ENCODE measurements around the gene AMH. TPM values are rescaled to one million over a fixed set of nuclear protein-coding genes. Genes with fewer than 3 reads are reported as not detected.

AMH gene
- total RNA-seq, 2 donors from 2014 or later, result 4.6 to 10.0 TPM

GRCh38 chr19:2225415-2226050, 23.6 kb upstream of the AMH start:
- Mint-ChIP-seq H3K9me3 (no peaks in the 10 kb centered on the region), H3K27me3 (ENCODE audit: low read depth) (no peaks in the 10 kb centered on the region), H3K4me3 (no peak overlapping the region), H3K27ac (no peak overlapping the region), H3K4me1 (ENCODE audit: low read depth) (peaks cover 5% of the 10 kb centered on the region), H3K36me3 (ENCODE audit: insufficient read depth in 2 of 2) (peaks cover 3 to 16% of the 10 kb centered on the region in 2 donors)
- DNase-seq (no peak), ATAC-seq (replicated peaks in 1 of 2) (no peak)

GRCh38 chr19:2226051-2226839, 22.9 kb upstream of the AMH start:
- Mint-ChIP-seq H3K27ac (no peak overlapping the region), H3K4me1 (ENCODE audit: low read depth) (peaks cover 5% of the 10 kb centered on the region), H3K4me3 (no peak overlapping the region), H3K9me3 (no peaks in the 10 kb centered on the region), H3K36me3 (ENCODE audit: insufficient read depth in 2 of 2) (peaks cover 3 to 16% of the 10 kb centered on the region in 2 donors), H3K27me3 (ENCODE audit: low read depth) (no peaks in the 10 kb centered on the region)
- DNase-seq, result no peak
- ATAC-seq (replicated peaks in 1 of 2), result no peak

DNA sequence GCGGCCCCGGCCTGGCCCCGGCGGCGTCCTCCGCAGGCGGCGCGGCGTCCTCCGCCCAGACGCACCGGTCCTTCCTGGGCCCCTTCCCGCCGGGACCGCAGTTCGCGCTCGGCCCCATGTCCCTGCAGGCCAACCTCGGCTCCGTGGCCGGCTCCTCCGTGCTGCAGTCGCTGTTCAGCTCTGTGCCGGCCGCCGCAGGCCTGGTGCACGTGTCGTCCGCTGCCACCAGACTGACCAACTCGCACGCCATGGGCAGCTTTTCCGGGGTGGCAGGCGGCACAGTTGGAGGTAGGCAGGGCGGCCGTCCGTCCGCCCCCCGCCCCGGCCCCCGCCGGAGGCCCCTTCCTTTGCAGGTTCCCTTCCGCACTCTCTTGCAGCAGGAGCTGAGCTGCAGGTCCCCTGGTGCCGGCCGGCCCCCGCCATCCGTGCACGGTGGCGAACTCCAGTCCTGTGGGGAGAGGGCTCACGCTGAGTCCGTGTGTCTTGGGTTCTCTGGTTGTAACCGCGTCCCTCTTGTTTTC, 22.2 kb upstream of the AMH start:
- Mint-ChIP-seq H3K36me3 (ENCODE audit: insufficient read depth in 2 of 2) (peaks cover 3 to 16% of the 10 kb centered on the region in 2 donors), H3K27me3 (ENCODE audit: low read depth) (no peaks in the 10 kb centered on the region), H3K9me3 (no peaks in the 10 kb centered on the region), H3K4me1 (ENCODE audit: low read depth) (peaks cover 5% of the 10 kb centered on the region), H3K27ac (no peak overlapping the region), H3K4me3 (no peak overlapping the region)
- ATAC-seq (replicated peaks in 1 of 2), result no peak
- no peak for DNase-seq

DNA sequence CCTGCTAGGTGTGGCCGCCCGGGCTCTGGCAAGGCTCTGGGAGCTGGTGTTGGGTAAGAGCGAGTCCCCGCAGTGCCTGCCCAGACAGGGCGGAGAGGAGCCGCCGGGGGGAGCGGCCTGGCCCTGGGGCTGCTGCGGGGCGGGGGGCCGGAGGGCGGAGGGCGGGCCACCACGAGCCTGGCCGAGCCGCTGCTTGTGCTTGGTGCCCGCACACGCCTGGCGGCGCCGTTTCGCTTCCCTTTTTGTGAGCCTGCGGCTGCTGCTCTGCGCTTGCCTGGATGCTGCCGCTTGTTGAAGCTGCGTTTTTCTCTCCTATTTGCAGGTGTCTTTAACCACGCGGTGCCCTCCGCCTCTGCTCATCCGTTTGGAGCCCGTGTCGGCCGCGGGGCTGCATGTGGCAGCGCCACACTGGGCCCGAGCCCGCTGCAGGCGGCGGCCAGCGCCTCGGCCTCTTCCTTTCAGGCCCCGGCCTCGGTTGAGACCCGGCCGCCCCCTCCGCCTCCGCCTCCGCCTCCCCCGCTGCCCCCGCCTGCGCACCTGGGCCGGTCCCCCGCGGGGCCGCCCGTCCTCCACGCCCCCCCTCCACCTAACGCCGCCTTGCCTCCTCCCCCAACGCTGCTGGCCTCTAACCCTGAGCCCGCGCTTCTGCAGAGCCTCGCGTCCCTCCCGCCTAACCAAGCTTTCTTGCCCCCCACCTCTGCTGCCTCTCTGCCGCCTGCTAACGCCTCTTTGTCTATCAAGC, 21.5 kb upstream of the AMH start:
- H3K27ac Mint-ChIP-seq, result no peak overlapping the region
- peaks cover 3 to 14% of the 10 kb centered on the region in 2 donors for H3K36me3 Mint-ChIP-seq (ENCODE audit: insufficient read depth in 2 of 2)
- H3K9me3 Mint-ChIP-seq, result no peaks in the 10 kb centered on the region
- no peak for ATAC-seq (replicated peaks in 1 of 2)
- no peak overlapping the region for H3K4me3 Mint-ChIP-seq
- no peaks in the 10 kb centered on the region for H3K27me3 Mint-ChIP-seq (ENCODE audit: low read depth)
- peaks cover 5% of the 10 kb centered on the region for H3K4me1 Mint-ChIP-seq (ENCODE audit: low read depth)
- no peak for DNase-seq

GRCh38 chr19:2228157-2229030, 20.7 kb upstream of the AMH start:
- Mint-ChIP-seq H3K27ac (peak overlapping the region; percentile 44), H3K4me3 (no peak overlapping the region), H3K27me3 (ENCODE audit: low read depth) (no peaks in the 10 kb centered on the region), H3K4me1 (ENCODE audit: low read depth) (peaks cover 5% of the 10 kb centered on the region), H3K9me3 (no peaks in the 10 kb centered on the region), H3K36me3 (ENCODE audit: insufficient read depth in 2 of 2) (peaks cover 3 to 14% of the 10 kb centered on the region in 2 donors)
- no peak for ATAC-seq (replicated peaks in 1 of 2)
- DNase-seq, result no peak

DNA sequence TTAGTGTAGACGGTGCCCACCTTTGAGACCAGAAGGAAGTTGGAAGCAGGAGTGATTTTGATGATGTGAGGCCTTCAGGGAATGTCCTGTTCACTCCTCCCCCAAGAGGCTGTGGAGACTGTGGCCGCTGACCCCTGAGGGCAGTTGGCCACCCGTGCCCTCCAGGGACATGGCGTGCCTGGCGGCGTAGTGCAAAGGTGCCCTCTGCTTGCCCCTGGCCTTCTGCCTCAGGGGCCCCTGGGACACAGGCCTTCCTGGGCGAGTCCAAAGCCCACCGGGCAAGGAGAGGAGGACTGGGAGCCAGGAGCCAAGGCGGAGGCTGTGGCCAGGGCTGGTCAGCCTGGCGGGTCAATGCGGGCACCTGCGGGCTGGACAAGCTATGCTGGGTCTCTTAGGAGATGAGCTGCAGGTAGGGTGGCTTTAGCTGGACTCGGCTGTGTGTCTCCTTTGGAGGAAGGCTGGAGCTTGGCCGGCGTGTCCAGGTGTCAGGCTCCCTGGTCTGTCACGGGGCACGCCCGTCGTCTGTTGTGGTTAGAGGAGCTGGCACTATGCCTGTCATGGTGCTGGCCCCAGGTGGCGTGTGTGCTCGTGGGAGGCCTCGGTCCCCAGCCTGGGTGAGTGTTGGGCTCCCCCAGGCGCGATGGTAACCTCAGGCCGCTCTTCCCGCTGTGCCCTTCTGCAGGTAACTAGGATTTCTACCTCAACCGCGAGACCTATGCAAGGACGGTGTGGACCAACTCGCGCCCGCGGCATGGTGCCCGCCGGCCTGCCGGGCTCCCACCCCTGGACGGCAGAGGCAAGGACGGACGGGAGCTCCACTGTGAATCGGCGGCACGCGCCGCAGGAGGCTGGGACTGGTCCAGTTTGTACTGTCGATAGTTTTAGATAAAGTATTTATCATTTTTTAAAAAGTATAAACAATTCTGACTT, 19.8 kb upstream of the AMH start:
- H3K27ac Mint-ChIP-seq, result no peak overlapping the region
- ATAC-seq (replicated peaks in 1 of 2), result no peak
- H3K4me3 Mint-ChIP-seq, result no peak overlapping the region
- peaks cover 6 to 10% of the 10 kb centered on the region in 2 donors for H3K36me3 Mint-ChIP-seq (ENCODE audit: insufficient read depth in 2 of 2)
- no peaks in the 10 kb centered on the region for H3K27me3 Mint-ChIP-seq (ENCODE audit: low read depth)
- peaks cover 6% of the 10 kb centered on the region for H3K4me1 Mint-ChIP-seq (ENCODE audit: low read depth)
- no peak for DNase-seq
- H3K9me3 Mint-ChIP-seq, result no peaks in the 10 kb centered on the region

GRCh38 chr19:2230033-2230531, 19.0 kb upstream of the AMH start:
- peaks cover 13% of the 10 kb centered on the region for H3K4me1 Mint-ChIP-seq (ENCODE audit: low read depth)

GRCh38 chr19:2230807-2231533, 18.2 kb upstream of the AMH start:
- Mint-ChIP-seq H3K27ac (peak overlapping the region; percentile 85), H3K36me3 (ENCODE audit: insufficient read depth in 2 of 2) (peaks cover 5 to 8% of the 10 kb centered on the region in 2 donors), H3K27me3 (ENCODE audit: low read depth) (no peaks in the 10 kb centered on the region), H3K4me1 (ENCODE audit: low read depth) (peaks cover 17% of the 10 kb centered on the region), H3K4me3 (no peak overlapping the region), H3K9me3 (no peaks in the 10 kb centered on the region)
- ATAC-seq (replicated peaks in 1 of 2), result no peak
- no peak for DNase-seq

More at GRCh38 chr19:2230033-2230531, 19.0 kb upstream of the AMH start:
- no peak for ATAC-seq (replicated peaks in 1 of 2)
- Mint-ChIP-seq H3K4me3 (no peak overlapping the region), H3K27me3 (ENCODE audit: low read depth) (no peaks in the 10 kb centered on the region), H3K27ac (peak overlapping the region; percentile 85), H3K36me3 (ENCODE audit: insufficient read depth in 2 of 2) (peaks cover 6 to 7% of the 10 kb centered on the region in 2 donors), H3K9me3 (no peaks in the 10 kb centered on the region)
- DNase-seq, result no peak

GRCh38 chr19:2231621-2232221, 17.4 kb upstream of the AMH start:
- peaks cover 6 to 11% of the 10 kb centered on the region in 2 donors for H3K36me3 Mint-ChIP-seq (ENCODE audit: insufficient read depth in 2 of 2)
- H3K27ac Mint-ChIP-seq, result no peak overlapping the region
- no peaks in the 10 kb centered on the region for H3K27me3 Mint-ChIP-seq (ENCODE audit: low read depth)
- no peak for DNase-seq
- H3K4me3 Mint-ChIP-seq, result no peak overlapping the region
- ATAC-seq (replicated peaks in 1 of 2), result no peak
- H3K4me1 Mint-ChIP-seq (ENCODE audit: low read depth), result peaks cover 17% of the 10 kb centered on the region
- H3K9me3 Mint-ChIP-seq, result no peaks in the 10 kb centered on the region

GRCh38 chr19:2232286-2233151, 16.6 kb upstream of the AMH start:
- H3K36me3 Mint-ChIP-seq (ENCODE audit: insufficient read depth in 2 of 2), result peaks cover 5 to 10% of the 10 kb centered on the region in 2 donors
- no peak for ATAC-seq (replicated peaks in 1 of 2)
- H3K27ac Mint-ChIP-seq, result no peak overlapping the region

More at GRCh38 chr19:2232286-2233151, 16.6 kb upstream of the AMH start:
- H3K4me1 Mint-ChIP-seq (ENCODE audit: low read depth), result peaks cover 18% of the 10 kb centered on the region
- DNase-seq, result no peak
- no peaks in the 10 kb centered on the region for H3K27me3 Mint-ChIP-seq (ENCODE audit: low read depth)
- no peak overlapping the region for H3K4me3 Mint-ChIP-seq
- H3K9me3 Mint-ChIP-seq, result no peaks in the 10 kb centered on the region

All from activated T-cell treated with anti-CD3 and anti-CD28 coated beads, Interleukin-2, amount 50 U/mL, for 72 hours (primary cell).